ENCODE data around the gene HS6ST2.
"Not testable (repeated sequence)": the region's sequence is repeated elsewhere in the genome, so short reads cannot be mapped to it uniquely, and the experiment has no call there.

Gene HS6ST2

GRCh38 chrX:132883358-132883915, 75.0 kb downstream of the HS6ST2 start:
- CTCF ChIA-PET, result interaction anchor here (0.6 kb wide), 1 partner anchor 1414 kb away, joined by 3 read pairs; no protein-coding TSS in a partner anchor
- no peak overlapping the region for H3K27ac ChIP-seq (ENCODE audit: extremely low read depth, low read depth, low read length)
- no peak for TF ChIP-seq BCL6B (tag by site-specific recombination; IDR thresholded peaks at IDR 0.05)
- no peak for TF ChIP-seq ZNF354C (tag by site-specific recombination; IDR thresholded peaks at IDR 0.05; ENCODE audit: borderline replicate concordance, low read depth)
- TF ChIP-seq ZNF133 (tag by site-specific recombination; IDR thresholded peaks at IDR 0.05), result no peak
- no peak for TF ChIP-seq ZNF391 (tag by site-specific recombination; IDR thresholded peaks at IDR 0.05; ENCODE audit: borderline replicate concordance, low read depth)
- no peak for TF ChIP-seq SETDB1 (IDR thresholded peaks at IDR 0.05; ENCODE audit: insufficient read length, low read length)
- no peak for TF ChIP-seq ZNF132 (tag by site-specific recombination; IDR thresholded peaks at IDR 0.05; ENCODE audit: borderline replicate concordance)
- no peak for TF ChIP-seq ZNF776 (tag by site-specific recombination; IDR thresholded peaks at IDR 0.05; ENCODE audit: borderline replicate concordance)

GRCh38 chrX:132880753-132881152, 77.7 kb downstream of the HS6ST2 start:
- CTCF ChIA-PET; H3K27ac ChIP-seq (ENCODE audit: extremely low read depth, low read depth, low read length); H3K36me3 ChIP-seq (ENCODE audit: control insufficient read depth in 2 of 2, insufficient read depth in 1 of 2, low read length in 2 of 2); H3K9me3 ChIP-seq (ENCODE audit: control insufficient read depth, insufficient read depth, low read depth, low read length); H3K4me3 ChIP-seq (ENCODE audit: low read depth, low read length); POLR2A ChIA-PET: not testable (repeated sequence)
- TF ChIP-seq ZNF580 (tag by site-specific recombination; IDR thresholded peaks at IDR 0.05) (0 out of 2 replicates have a peak, but pooled peaks have one; percentile 23), ZNF146 (tag by site-specific recombination; IDR thresholded peaks at IDR 0.05) (peak; percentile 96), ZNF280D (tag by site-specific recombination; IDR thresholded peaks at IDR 0.05) (0 out of 2 replicates have a peak, but pooled peaks have one; percentile 21)
- H3K4me1 ChIP-seq (ENCODE audit: control insufficient read depth, insufficient read depth, low read length), result peaks cover 22% of the 10 kb centered on the region

More at GRCh38 chrX:132883358-132883915, 75.0 kb downstream of the HS6ST2 start:
- POLR2A ChIA-PET, result no interaction called here
- peaks cover 2% of the 10 kb centered on the region for H3K4me1 ChIP-seq (ENCODE audit: control insufficient read depth, insufficient read depth, low read length)
- no peaks in the 10 kb centered on the region; the same call in 1 of the 2 replicates for H3K9me3 ChIP-seq (ENCODE audit: control insufficient read depth, insufficient read depth, low read depth, low read length)
- no peaks in the 10 kb centered on the region for H3K36me3 ChIP-seq (ENCODE audit: control insufficient read depth in 2 of 2, insufficient read depth in 1 of 2, low read length in 2 of 2)
- no peak overlapping the region for H3K4me3 ChIP-seq (ENCODE audit: low read depth, low read length)

GRCh38 chrX:132877954-132878536, 80.4 kb downstream of the HS6ST2 start:
- POLR2A ChIA-PET, result no interaction called here
- Histone ChIP-seq H3K9me3 (ENCODE audit: control insufficient read depth, insufficient read depth, low read depth, low read length) (no peaks in the 10 kb centered on the region), H3K27ac (ENCODE audit: extremely low read depth, low read depth, low read length) (peak overlapping the region; percentile 8; the same call in 1 of the 2 replicates), H3K4me1 (ENCODE audit: control insufficient read depth, insufficient read depth, low read length) (peaks cover 26% of the 10 kb centered on the region), H3K4me3 (ENCODE audit: low read depth, low read length) (no peak overlapping the region), H3K36me3 (ENCODE audit: control insufficient read depth in 2 of 2, insufficient read depth in 1 of 2, low read length in 2 of 2) (no peaks in the 10 kb centered on the region)
- CTCF ChIA-PET, result interaction anchor here (0.7 to 0.8 kb wide), 2 partner anchors 28 to 70 kb away, joined by 3 to 4 read pairs; no protein-coding TSS in a partner anchor
- 0 out of 2 replicates have a peak, but pooled peaks have one; percentile 23 for TF ChIP-seq KLF10 (tag by site-specific recombination; IDR thresholded peaks at IDR 0.05)
- TF ChIP-seq ZBTB48 (tag by site-specific recombination; IDR thresholded peaks at IDR 0.05), result peak; percentile 69
- peak; percentile 72 for TF ChIP-seq GLIS1 (tag by site-specific recombination; IDR thresholded peaks at IDR 0.05)
- TF ChIP-seq ZNF692 (tag by site-specific recombination; IDR thresholded peaks at IDR 0.05), result peak; percentile 35; the same call in 1 of the 2 replicates
- TF ChIP-seq WT1 (tag by site-specific recombination; IDR thresholded peaks at IDR 0.05), result no peak
- TF ChIP-seq IKZF3 (tag by site-specific recombination; IDR thresholded peaks at IDR 0.05), result peak; percentile 65; the same call in 1 of the 2 replicates
- TF ChIP-seq ZNF175 (tag by site-specific recombination; IDR thresholded peaks at IDR 0.05), result no peak
- peak; percentile 28; the same call in 1 of the 2 replicates for TF ChIP-seq GLIS2 (tag by site-specific recombination; IDR thresholded peaks at IDR 0.05)
- no peak for TF ChIP-seq ZNF654 (tag by site-specific recombination; IDR thresholded peaks at IDR 0.05; ENCODE audit: low read depth)
- peak; percentile 81 for TF ChIP-seq PRDM10 (tag by site-specific recombination; IDR thresholded peaks at IDR 0.05)
